K562 (cell line): ENCODE results near the gene RPS6KL1. TPM values are rescaled to one million over a fixed set of nuclear protein-coding genes. Genes with fewer than 3 reads are reported as not detected.

ENCODE experiments used
- CBFB ChIP-seq: sonication (generic); formaldehyde crosslinking; IDR thresholded peaks from 2 replicates; pipeline ENCODE4 v1.4.0; 2020; ENCODE audit warnings: mild to moderate bottlenecking, missing genetic modification reagents
- RBFOX2 ChIP-seq: fragments of 200-400 bp; formaldehyde crosslinking; IDR thresholded peaks from 2 replicates; pipeline ENCODE4 v1.6.1; 2017; ENCODE audit warnings: low read depth, mild to moderate bottlenecking, low read length, moderate library complexity
- ZFP1 ChIP-seq: fragments of 450-650 bp; formaldehyde crosslinking; IDR thresholded peaks from 2 replicates; pipeline ENCODE4 v1.4.0; 2020; ENCODE audit warnings: mild to moderate bottlenecking, mixed read lengths
- ZNF3 ChIP-seq: fragments of 250-450 bp; sonication (Bioruptor Pico); IDR thresholded peaks from 2 replicates; pipeline ENCODE4 v1.5.0; 2021; ENCODE audit warnings: mild to moderate bottlenecking, moderate library complexity
- ZNF311 ChIP-seq: fragments of 250-450 bp; sonication (Bioruptor Pico); IDR thresholded peaks from 2 replicates; pipeline ENCODE4 v1.4.0; 2020; ENCODE audit warnings: mild to moderate bottlenecking, moderate library complexity
- ZNF408 ChIP-seq: fragments of 250-450 bp; sonication (Bioruptor Pico); IDR thresholded peaks from 2 replicates; pipeline ENCODE4 v1.4.0; 2020; ENCODE audit warnings: low read depth, mild to moderate bottlenecking, moderate library complexity
- polyA plus RNA-seq, 8 experiments: library from polyadenylated mRNA; depleted of rRNA in 4 of 8; stranded (reverse) in 5 of 8; unstranded in 3 of 8; fragments of >200 nt; fragmentation: Nextera tagmentation in 2 of 8; fragmentation: Illumina TruSeq in 1 of 8; extraction: Ambion mirVana in 2 of 8; extraction: Trizol in 1 of 8; gene quantifications; 2 replicates each; pipeline versions ENCODE4 v1.2.1 to v1.2.3, GENCODE V29; 2011 to 2014; ENCODE audit warnings: inconsistent platforms in 1 of 8, missing spikeins in 1 of 8
- total RNA-seq, 7 experiments: library from RNA; depleted of rRNA in 6 of 7; stranded (reverse); fragments of >200 nt in 6 of 7; fragmentation: Illumina TruSeq in 2 of 7; extraction: Trizol in 2 of 7; gene quantifications; 2 replicates each; pipeline versions ENCODE4 v1.2.1 to v1.2.3, GENCODE V29; 2011 to 2021; ENCODE audit warnings: low replicate concordance in 1 of 7
- TF ChIP-seq, protein P1 (sequence below): fragments of 450-650 bp; IDR thresholded peaks from 2 replicates; pipeline ENCODE4 v1.6.1; 2016; ENCODE audit warnings: low read depth
- TF ChIP-seq, protein P2 (sequence below), 2 experiments: fragments of 450-650 bp; formaldehyde crosslinking in 1 of 2; IDR thresholded peaks; 2 replicates each; pipeline versions ENCODE4 v1.4.0 to v1.6.1; 2014 to 2020; ENCODE audit warnings: mild to moderate bottlenecking in 2 of 2, borderline replicate concordance in 1 of 2, low read depth in 1 of 2
- TF ChIP-seq, protein P3 (sequence below): sonication (generic); formaldehyde crosslinking; IDR thresholded peaks from 2 replicates; pipeline ENCODE4 v1.8.0; 2022; ENCODE audit warnings: missing genetic modification reagents, mild to moderate bottlenecking, moderate library complexity, borderline replicate concordance

Gene RPS6KL1
- total and polyA plus RNA-seq, 9 of the 15 experiments (the other 6 are each of a cell fraction or from before 2014, with no cell fraction given) = 0.91 to 15.5 (median 8.1) TPM

GRCh38 chr14:74945852-74946658 lies 23.0 kb upstream of the RPS6KL1 start (continued):
- TF ChIP-seq, protein P1, sequence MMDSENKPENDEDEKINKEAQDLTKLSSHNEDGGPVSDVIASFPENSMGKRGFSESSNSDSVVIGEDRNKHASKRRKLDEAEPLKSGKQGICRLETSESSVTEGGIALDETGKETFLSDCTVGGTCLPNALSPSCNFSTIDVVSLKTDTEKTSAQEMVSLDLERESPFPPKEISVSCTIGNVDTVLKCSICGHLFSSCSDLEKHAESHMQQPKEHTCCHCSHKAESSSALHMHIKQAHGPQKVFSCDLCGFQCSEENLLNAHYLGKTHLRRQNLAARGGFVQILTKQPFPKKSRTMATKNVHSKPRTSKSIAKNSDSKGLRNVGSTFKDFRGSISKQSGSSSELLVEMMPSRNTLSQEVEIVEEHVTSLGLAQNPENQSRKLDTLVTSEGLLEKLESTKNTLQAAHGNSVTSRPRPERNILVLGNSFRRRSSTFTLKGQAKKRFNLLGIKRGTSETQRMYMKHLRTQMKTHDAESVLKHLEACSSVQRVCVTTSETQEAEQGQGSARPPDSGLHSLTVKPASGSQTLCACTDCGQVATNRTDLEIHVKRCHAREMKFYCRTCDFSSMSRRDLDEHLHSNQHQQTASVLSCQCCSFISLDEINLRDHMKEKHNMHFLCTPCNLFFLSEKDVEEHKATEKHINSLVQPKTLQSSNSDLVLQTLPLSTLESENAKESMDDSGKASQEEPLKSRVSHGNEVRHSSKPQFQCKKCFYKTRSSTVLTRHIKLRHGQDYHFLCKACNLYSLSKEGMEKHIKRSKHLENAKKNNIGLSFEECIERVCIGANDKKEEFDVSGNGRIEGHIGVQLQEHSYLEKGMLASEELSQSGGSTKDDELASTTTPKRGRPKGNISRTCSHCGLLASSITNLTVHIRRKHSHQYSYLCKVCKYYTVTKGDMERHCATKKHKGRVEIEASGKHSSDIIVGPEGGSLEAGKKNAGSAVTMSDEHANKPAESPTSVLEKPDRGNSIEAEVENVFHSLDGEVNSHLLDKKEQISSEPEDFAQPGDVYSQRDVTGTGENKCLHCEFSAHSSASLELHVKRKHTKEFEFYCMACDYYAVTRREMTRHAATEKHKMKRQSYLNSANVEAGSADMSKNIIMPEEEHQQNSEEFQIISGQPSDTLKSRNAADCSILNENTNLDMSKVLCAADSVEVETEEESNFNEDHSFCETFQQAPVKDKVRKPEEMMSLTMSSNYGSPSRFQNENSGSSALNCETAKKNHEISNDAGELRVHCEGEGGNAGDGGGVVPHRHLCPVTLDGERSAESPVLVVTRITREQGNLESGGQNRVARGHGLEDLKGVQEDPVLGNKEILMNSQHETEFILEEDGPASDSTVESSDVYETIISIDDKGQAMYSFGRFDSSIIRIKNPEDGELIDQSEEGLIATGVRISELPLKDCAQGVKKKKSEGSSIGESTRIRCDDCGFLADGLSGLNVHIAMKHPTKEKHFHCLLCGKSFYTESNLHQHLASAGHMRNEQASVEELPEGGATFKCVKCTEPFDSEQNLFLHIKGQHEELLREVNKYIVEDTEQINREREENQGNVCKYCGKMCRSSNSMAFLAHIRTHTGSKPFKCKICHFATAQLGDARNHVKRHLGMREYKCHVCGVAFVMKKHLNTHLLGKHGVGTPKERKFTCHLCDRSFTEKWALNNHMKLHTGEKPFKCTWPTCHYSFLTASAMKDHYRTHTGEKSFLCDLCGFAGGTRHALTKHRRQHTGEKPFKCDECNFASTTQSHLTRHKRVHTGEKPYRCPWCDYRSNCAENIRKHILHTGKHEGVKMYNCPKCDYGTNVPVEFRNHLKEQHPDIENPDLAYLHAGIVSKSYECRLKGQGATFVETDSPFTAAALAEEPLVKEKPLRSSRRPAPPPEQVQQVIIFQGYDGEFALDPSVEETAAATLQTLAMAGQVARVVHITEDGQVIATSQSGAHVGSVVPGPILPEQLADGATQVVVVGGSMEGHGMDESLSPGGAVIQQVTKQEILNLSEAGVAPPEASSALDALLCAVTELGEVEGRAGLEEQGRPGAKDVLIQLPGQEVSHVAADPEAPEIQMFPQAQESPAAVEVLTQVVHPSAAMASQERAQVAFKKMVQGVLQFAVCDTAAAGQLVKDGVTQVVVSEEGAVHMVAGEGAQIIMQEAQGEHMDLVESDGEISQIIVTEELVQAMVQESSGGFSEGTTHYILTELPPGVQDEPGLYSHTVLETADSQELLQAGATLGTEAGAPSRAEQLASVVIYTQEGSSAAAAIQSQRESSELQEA = no peak
- TF ChIP-seq, protein P2, sequence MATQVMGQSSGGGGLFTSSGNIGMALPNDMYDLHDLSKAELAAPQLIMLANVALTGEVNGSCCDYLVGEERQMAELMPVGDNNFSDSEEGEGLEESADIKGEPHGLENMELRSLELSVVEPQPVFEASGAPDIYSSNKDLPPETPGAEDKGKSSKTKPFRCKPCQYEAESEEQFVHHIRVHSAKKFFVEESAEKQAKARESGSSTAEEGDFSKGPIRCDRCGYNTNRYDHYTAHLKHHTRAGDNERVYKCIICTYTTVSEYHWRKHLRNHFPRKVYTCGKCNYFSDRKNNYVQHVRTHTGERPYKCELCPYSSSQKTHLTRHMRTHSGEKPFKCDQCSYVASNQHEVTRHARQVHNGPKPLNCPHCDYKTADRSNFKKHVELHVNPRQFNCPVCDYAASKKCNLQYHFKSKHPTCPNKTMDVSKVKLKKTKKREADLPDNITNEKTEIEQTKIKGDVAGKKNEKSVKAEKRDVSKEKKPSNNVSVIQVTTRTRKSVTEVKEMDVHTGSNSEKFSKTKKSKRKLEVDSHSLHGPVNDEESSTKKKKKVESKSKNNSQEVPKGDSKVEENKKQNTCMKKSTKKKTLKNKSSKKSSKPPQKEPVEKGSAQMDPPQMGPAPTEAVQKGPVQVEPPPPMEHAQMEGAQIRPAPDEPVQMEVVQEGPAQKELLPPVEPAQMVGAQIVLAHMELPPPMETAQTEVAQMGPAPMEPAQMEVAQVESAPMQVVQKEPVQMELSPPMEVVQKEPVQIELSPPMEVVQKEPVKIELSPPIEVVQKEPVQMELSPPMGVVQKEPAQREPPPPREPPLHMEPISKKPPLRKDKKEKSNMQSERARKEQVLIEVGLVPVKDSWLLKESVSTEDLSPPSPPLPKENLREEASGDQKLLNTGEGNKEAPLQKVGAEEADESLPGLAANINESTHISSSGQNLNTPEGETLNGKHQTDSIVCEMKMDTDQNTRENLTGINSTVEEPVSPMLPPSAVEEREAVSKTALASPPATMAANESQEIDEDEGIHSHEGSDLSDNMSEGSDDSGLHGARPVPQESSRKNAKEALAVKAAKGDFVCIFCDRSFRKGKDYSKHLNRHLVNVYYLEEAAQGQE (IDR thresholded peaks at IDR 0.05; ENCODE audit: borderline replicate concordance) = peak; percentile 67; the same call in 1 of the 2 replicates
- TF ChIP-seq, protein P2 (CRISPR knock-in tag; IDR thresholded peaks at IDR 0.05; ENCODE audit: low read depth) = no peak
- no peak for TF ChIP-seq ZNF311
- no peak for TF ChIP-seq ZFP1 (CRISPR knock-in tag)
- TF ChIP-seq RBFOX2 = peak; percentile 52
- TF ChIP-seq ZNF408 (CRISPR knock-in tag) = no peak
- TF ChIP-seq, protein P3, sequence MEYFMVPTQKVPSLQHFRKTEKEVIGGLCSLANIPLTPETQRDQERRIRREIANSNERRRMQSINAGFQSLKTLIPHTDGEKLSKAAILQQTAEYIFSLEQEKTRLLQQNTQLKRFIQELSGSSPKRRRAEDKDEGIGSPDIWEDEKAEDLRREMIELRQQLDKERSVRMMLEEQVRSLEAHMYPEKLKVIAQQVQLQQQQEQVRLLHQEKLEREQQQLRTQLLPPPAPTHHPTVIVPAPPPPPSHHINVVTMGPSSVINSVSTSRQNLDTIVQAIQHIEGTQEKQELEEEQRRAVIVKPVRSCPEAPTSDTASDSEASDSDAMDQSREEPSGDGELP (CRISPR knock-in tag) = peak; percentile 34; the same call in 1 of the 2 replicates
- peak; percentile 77; the same call in 1 of the 2 replicates for TF ChIP-seq ZNF3
- TF ChIP-seq CBFB (CRISPR knock-in tag) = no peak
